Stimulated activated CD8-positive, alpha-beta memory T cell treated with anti-CD3 and anti-CD28 coated beads, Interleukin-4, amount 100 ng/mL, for 48 hours (primary cell): ENCODE results near the gene TRERF1.
A peak's percentile ranks its signal among the peaks of the same experiment; 100 is the strongest.

Source experiments
- DNase-seq: peaks from one replicate; pipeline ENCODE4 v3.0.0-alpha.2; 2020

TRERF1 gene

GRCh38 chr6:42268016-42268834 lies 183.5 kb downstream of the TRERF1 start:
- DNase-seq: no peak

- no peak for DNase-seq
Measured at GRCh38 chr6:42266538-42266937, 185.2 kb downstream of the TRERF1 start.

- DNase-seq: no peak
Measured at GRCh38 chr6:42264852-42265390, 186.8 kb downstream of the TRERF1 start.

- DNase-seq: no peak
Measured at GRCh38 chr6:42264162-42264851, 187.4 kb downstream of the TRERF1 start.

- DNase-seq: no peak
Measured at GRCh38 chr6:42263165-42263728, 188.5 kb downstream of the TRERF1 start.

GRCh38 chr6:42260972-42261371 lies 190.8 kb downstream of the TRERF1 start:
- DNase-seq: peak; percentile 66

GRCh38 chr6:42260396-42260888 lies 191.3 kb downstream of the TRERF1 start:
- no peak for DNase-seq

- DNase-seq: no peak
Measured at GRCh38 chr6:42259841-42260395, 191.8 kb downstream of the TRERF1 start.

- no peak for DNase-seq
Measured at GRCh38 chr6:42259286-42259685, 192.4 kb downstream of the TRERF1 start.

- no peak for DNase-seq
Measured at GRCh38 chr6:42257614-42258013, 194.1 kb downstream of the TRERF1 start.

- DNase-seq: no peak
Measured at GRCh38 chr6:42257063-42257462, 194.7 kb downstream of the TRERF1 start.

- no peak for DNase-seq
Measured at GRCh38 chr6:42255050-42255449, 196.7 kb downstream of the TRERF1 start.

GRCh38 chr6:42254505-42254904 lies 197.2 kb downstream of the TRERF1 start:
- no peak for DNase-seq

- DNase-seq: no peak
Measured at GRCh38 chr6:42251911-42252637, 199.7 kb downstream of the TRERF1 start.

GRCh38 chr6:42251500-42251899 lies 200.2 kb downstream of the TRERF1 start:
- DNase-seq: no peak

- no peak for DNase-seq
Measured at GRCh38 chr6:42250274-42250931, 201.3 kb downstream of the TRERF1 start.

- no peak for DNase-seq
Measured at GRCh38 chr6:42249279-42249678, 202.4 kb downstream of the TRERF1 start.

- no peak for DNase-seq
Measured at GRCh38 chr6:42243046-42243445, 208.7 kb downstream of the TRERF1 start.

- DNase-seq: no peak
Measured at GRCh38 chr6:42241915-42242314, 209.8 kb downstream of the TRERF1 start.

GRCh38 chr6:42239736-42240375 lies 211.9 kb downstream of the TRERF1 start:
- DNase-seq: no peak

- no peak for DNase-seq
Measured at GRCh38 chr6:42239333-42239732, 212.4 kb downstream of the TRERF1 start.
